Astrocyte (in vitro differentiated cells and primary cell): ENCODE results near the gene ACAD11. TPM values are rescaled to one million over a fixed set of nuclear protein-coding genes. Genes with fewer than 3 reads are reported as not detected.

Experiments used
- DNase-seq: peaks from one replicate; pipeline ENCODE4 v3.0.0-alpha.2; 2010; ENCODE audit warnings: low read depth
- FAIRE-seq: peaks from 2 replicates; lab custom pipeline; 2011; peaks lifted over from hg19 to GRCh38; lab: Jason Lieb, UNC
- H2AFZ ChIP-seq: 2 replicates; pipeline ENCODE4 v1.6.0; 2012; ENCODE audit warnings: low read depth, low read length, inconsistent platforms
- H3K27ac ChIP-seq: 2 replicates; pipeline ENCODE4 v1.5.1; 2011; ENCODE audit warnings: low read depth, low read length, inconsistent platforms
- H3K27me3 ChIP-seq: 2 replicates; pipeline ENCODE4 v1.6.0; 2011; ENCODE audit warnings: low read length, inconsistent platforms; ENCODE audit not compliant: insufficient read depth
- H3K36me3 ChIP-seq: 2 replicates; pipeline ENCODE4 v1.5.1; 2011; ENCODE audit warnings: low read length, inconsistent platforms; ENCODE audit not compliant: insufficient read depth
- H3K4me1 ChIP-seq: 2 replicates; pipeline ENCODE4 v1.5.1; 2011; ENCODE audit warnings: low read length, inconsistent platforms; ENCODE audit not compliant: insufficient read depth
- H3K4me2 ChIP-seq: 2 replicates; pipeline ENCODE4 v1.6.0; 2012; ENCODE audit warnings: low read length, inconsistent platforms
- H3K4me3 ChIP-seq: 2 replicates; pipeline ENCODE4 v1.5.1; 2011; ENCODE audit warnings: low read depth, mild to moderate bottlenecking, low read length, inconsistent platforms; ENCODE audit not compliant: insufficient read depth
- H3K79me2 ChIP-seq: 2 replicates; pipeline ENCODE4 v1.6.0; 2012; ENCODE audit warnings: mild to moderate bottlenecking, low read length, inconsistent platforms; ENCODE audit not compliant: insufficient read depth
- H3K9ac ChIP-seq: 2 replicates; pipeline ENCODE4 v1.6.0; 2012; ENCODE audit warnings: mild to moderate bottlenecking, low read length, inconsistent platforms
- H3K9me3 ChIP-seq: 2 replicates; pipeline ENCODE4 v1.5.1; 2012; ENCODE audit warnings: low read depth, mild to moderate bottlenecking, low read length, inconsistent platforms; ENCODE audit not compliant: insufficient read depth
- H4K20me1 ChIP-seq: 2 replicates; pipeline ENCODE4 v1.6.0; 2012; ENCODE audit warnings: low read length, inconsistent platforms; ENCODE audit not compliant: insufficient read depth
- H3K27ac Mint-ChIP-seq: one replicate; pipeline ENCODE4 v1.8.0; 2021; ENCODE audit warnings: mild to moderate bottlenecking, mixed read lengths; ENCODE audit not compliant: unreplicated experiment
- H3K27me3 Mint-ChIP-seq: one replicate; pipeline ENCODE4 v1.8.0; 2021; ENCODE audit warnings: low read depth, mixed read lengths; ENCODE audit not compliant: unreplicated experiment
- H3K36me3 Mint-ChIP-seq: one replicate; pipeline ENCODE4 v1.8.0; 2021; ENCODE audit warnings: low read depth, mixed read lengths; ENCODE audit not compliant: unreplicated experiment
- H3K4me1 Mint-ChIP-seq: one replicate; pipeline ENCODE4 v1.8.0; 2021; ENCODE audit warnings: low read depth, mixed read lengths; ENCODE audit not compliant: unreplicated experiment
- H3K4me3 Mint-ChIP-seq: one replicate; pipeline ENCODE4 v1.8.0; 2021; ENCODE audit warnings: mild to moderate bottlenecking, moderate library complexity, mixed read lengths; ENCODE audit not compliant: unreplicated experiment
- H3K9me3 Mint-ChIP-seq: one replicate; pipeline ENCODE4 v1.8.0; 2021; ENCODE audit warnings: mild to moderate bottlenecking, mixed read lengths; ENCODE audit not compliant: unreplicated experiment
- CTCF ChIP-seq: IDR thresholded peaks from 2 replicates; pipeline ENCODE4 v1.5.1; 2011; ENCODE audit warnings: low read depth, mild to moderate bottlenecking, inconsistent platforms, low read length, moderate library complexity; ENCODE audit not compliant: insufficient read depth
- EZH2 ChIP-seq: IDR thresholded peaks from 2 replicates; pipeline ENCODE4 v1.6.1; 2012; ENCODE audit warnings: mild to moderate bottlenecking, low read length, inconsistent platforms; ENCODE audit not compliant: insufficient read depth
- total RNA-seq: library from RNA; stranded (reverse); gene quantifications from 2 replicates; pipeline ENCODE4 v1.2.1, GENCODE V29; 2021

The ACAD11 gene
- total RNA-seq, 1 donor from 2014 or later = 13.0 TPM

- peaks cover 20% of the 10 kb centered on the region for H3K36me3 Mint-ChIP-seq
- Histone ChIP-seq H3K36me3 (peaks cover 53% of the 10 kb centered on the region), H4K20me1 (no peaks in the 10 kb centered on the region)
Measured at GRCh38 chr3:132519914-132520313, 139.7 kb downstream of the ACAD11 start.

GRCh38 chr3:132517311-132517710 lies 142.3 kb downstream of the ACAD11 start:
- H3K4me3 Mint-ChIP-seq = no peak overlapping the region
- FAIRE-seq = no peak
- H3K4me1 Mint-ChIP-seq = peaks cover 2% of the 10 kb centered on the region

More at GRCh38 chr3:132519914-132520313, 139.7 kb downstream of the ACAD11 start:
- Histone ChIP-seq H3K4me1 (no peaks in the 10 kb centered on the region), H3K79me2 (no peaks in the 10 kb centered on the region), H3K9me3 (no peaks in the 10 kb centered on the region), H2AFZ (no peak overlapping the region), H3K27me3 (no peaks in the 10 kb centered on the region), H3K4me2 (no peak overlapping the region), H3K9ac (no peak overlapping the region), H3K27ac (no peak overlapping the region), H3K4me3 (no peak overlapping the region)
- no peaks in the 10 kb centered on the region for H3K9me3 Mint-ChIP-seq
- FAIRE-seq (peak; percentile 26), DNase-seq (no peak)
- H3K27ac Mint-ChIP-seq = no peak overlapping the region
- H3K4me3 Mint-ChIP-seq = no peak overlapping the region
- no peaks in the 10 kb centered on the region for H3K27me3 Mint-ChIP-seq
- no peak for TF ChIP-seq EZH2
- TF ChIP-seq CTCF = no peak
- H3K4me1 Mint-ChIP-seq = peaks cover 2% of the 10 kb centered on the region

More at GRCh38 chr3:132517311-132517710, 142.3 kb downstream of the ACAD11 start:
- no peak overlapping the region for H2AFZ ChIP-seq
- no peak overlapping the region for H3K4me2 ChIP-seq
- Mint-ChIP-seq H3K27ac (no peak overlapping the region), H3K9me3 (no peaks in the 10 kb centered on the region), H3K27me3 (no peaks in the 10 kb centered on the region), H3K36me3 (peaks cover 16% of the 10 kb centered on the region)
- peaks cover 52% of the 10 kb centered on the region for H3K36me3 ChIP-seq
- H3K27ac ChIP-seq = no peak overlapping the region
- no peaks in the 10 kb centered on the region for H3K79me2 ChIP-seq
- H3K9me3 ChIP-seq = no peaks in the 10 kb centered on the region
- DNase-seq = no peak
- no peak overlapping the region for H3K9ac ChIP-seq
- TF ChIP-seq EZH2 = no peak
- TF ChIP-seq CTCF = no peak
- no peaks in the 10 kb centered on the region for H4K20me1 ChIP-seq
- no peak overlapping the region for H3K4me3 ChIP-seq
- no peaks in the 10 kb centered on the region for H3K4me1 ChIP-seq
- no peaks in the 10 kb centered on the region for H3K27me3 ChIP-seq
